CD4-positive, alpha-beta T cell treated with Interleukin-4 for 1 hour (primary cell): Measurements from ENCODE around the gene LIX1L.

Experiments used
- DNase-seq, 2 donors: peaks; one replicate each; pipeline ENCODE4 v3.0.0-alpha.2; 2020 to 2022

The LIX1L gene

DNA sequence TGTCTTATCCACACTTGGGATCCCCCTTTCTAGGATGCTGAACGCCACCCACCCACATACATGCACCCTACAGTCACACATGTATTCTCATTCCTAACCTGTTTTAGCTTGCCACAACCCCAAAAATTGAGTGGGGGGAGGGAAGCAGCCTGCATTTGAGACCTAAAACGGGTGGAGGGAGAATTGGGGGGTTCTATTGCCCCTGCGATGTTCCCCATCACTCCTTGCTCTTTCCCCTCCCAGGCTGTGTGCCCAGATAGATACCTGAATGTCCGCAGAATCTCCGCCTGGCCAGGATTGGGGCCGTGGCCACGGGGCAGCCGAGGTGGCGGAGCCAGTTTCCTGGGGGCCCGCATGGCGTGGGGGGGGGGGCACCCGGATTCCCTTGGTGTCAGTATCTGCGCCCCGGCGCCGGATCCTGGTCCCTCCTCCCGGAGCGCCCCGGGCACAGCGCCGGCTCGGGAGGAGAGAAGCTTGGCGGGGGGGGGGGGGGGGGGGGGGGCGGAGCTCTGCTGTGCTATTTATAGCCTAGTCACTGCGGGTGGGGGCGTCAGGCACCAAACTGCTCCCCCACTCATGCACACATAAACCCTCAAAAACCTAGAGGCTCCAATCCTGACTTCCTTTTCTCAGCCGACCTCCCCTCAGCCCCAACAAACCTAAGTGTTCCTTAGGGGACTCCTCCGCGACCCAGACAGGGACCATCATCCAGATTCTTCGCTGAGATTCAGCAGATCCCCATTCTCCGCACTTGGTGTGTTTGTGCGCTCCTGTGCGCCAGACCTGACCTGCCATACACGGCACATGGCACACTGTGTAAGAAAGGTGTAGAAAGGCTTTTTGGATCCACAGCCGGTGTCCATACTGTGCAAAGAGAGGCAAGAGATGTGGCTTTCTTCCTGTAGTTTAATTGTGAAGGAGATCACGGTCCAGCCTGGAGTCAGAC, 4.6 kb upstream of the LIX1L start:
- DNase-seq: peak in 1 of 2 donors; percentile 54

DNA sequence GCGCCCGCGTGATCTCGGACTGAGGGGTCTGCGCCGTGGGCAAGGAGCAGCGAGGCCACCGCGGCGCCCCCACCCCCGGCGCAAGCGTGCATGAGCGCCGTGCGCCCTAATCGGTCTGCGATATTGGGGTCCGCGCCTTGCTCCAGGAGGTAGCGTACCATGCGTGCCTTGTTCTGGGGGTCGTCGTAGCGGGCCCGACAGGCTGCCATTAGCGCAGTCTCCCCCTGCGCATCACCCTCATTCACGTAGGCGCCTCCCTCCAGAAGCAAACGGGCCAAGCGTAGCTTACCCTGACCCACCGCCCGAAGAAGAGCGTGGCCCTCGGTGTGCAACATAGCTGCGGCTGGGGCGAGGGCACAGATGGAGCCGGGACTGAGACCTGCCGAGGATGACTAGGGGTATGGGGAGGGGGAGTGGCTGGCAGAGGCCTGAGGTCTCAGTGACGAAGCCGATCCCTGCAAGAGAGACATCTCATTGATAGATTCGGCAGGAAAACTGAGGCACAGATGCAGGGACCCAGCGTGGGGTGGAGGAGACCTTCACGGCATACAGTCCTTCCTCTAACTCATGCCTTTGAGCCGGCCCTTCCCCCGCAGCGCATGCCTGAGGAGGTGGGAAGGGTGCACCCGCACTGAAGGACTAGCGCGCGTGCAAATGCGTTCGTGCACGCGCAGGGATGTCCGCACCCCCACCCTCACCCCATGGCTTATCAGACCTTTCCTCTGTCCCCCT, 3.8 kb upstream of the LIX1L start:
- DNase-seq: peak; percentile 36

DNA sequence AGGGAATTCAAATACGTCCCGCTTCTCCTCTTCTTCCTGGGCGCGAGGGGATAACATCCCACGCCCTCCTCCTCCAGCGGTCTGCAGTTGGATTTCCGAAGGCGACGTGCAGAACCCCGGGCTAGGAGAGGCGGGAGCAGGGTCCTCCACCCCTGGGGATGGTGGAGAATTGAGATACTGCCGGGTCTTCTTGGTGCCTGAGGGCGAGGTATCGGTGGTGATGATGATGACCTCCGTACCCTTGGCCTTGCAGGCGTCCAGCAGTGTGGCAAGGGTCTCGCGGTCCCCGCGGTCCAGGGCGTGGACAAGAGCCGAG, 3.2 kb upstream of the LIX1L start:
- no peak for DNase-seq

DNA sequence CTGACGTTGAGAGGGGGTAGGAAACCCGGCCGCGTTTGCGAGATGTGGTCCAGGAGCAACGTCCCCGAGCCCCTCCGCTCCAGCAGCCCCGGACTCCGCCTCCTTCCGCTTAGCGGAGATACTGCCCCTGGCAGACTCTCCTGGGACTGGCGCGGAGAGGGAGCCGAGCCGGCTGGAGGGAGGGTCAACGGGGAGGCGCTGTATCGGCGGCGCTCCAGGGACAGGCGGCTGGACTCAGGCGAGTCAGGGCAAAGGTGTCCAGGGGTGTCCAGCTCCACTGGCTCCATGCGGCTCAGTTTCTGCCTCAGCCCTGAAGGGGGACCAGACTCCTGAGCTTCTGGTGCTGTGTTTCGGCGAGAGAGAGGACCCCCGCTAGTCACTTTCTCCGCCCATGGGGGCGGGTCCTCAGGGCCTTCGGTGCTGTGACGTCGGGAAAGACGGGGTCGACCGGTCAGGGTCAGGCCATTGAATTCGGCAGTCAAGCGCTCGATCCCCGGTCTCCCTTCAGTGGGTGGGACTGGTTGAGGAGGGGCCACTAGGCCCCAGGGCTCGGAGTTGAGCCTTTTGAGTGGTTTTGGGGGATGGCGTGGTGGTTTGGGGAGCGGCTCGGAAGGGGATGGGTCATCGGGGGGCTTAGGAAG, 2.8 kb upstream of the LIX1L start:
- DNase-seq: peak; percentile 43 to 51

DNA sequence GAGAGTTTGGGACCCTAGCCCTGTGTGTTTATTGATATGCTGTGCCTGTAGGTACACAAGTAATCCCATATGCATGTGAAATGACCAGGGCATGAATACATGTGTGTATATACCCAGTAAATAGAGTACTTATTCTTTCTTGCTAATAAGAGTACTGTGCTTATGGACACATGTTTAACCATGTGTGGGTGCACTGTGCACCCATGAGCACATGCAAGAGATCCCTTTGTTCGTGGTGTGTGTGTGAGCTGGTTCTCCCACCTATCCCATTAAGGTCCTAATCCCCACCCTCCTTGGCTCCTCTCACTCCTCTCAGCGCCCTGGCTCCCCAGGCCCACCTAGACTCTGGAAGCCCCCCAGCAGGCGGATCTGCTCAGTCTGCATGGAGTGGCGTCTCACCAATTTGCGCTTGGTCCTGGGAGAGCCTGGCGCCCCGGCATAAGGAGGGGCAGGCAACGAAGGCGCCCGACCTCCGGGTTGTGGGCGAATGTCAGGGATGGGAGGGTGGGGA, 2.2 kb upstream of the LIX1L start:
- DNase-seq: no peak

DNA sequence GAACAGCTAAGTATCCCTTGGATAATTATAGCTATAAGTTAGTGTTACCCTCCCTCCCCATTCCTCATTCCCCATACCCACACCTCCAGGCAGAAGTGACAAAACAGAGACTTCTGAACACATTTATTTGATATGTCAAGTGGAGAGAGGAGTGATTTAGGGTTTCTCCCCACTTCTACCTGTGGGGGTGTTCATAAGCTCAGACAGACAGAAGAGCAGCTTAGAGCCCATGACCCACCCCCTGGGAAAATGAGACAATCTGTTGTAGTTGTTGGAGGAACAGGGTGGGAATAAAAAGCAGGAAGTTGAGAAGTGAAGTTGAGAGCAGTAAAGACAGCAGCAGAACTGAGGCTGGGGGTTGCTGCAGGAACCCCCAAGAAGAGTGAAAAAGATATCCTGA, 1.5 kb upstream of the LIX1L start:
- no peak for DNase-seq

DNA sequence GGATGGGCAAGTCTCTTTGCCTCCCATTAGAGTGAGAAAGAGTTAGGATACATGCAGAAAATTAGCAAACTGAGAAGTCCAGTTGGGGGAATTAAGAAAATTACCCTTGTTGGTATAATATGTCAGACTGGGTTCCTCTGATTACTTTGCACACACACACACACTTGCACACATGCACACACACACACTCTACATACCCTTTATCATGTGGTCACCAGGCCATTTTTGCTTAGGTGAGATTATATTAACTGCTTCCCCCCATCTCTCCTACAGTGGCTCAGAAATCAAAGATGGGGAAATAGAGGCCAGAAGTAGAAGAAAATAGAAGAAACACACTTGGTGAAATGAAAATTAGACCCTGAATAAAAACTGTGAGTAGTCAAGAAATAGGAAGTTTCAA, 917 bp upstream of the LIX1L start:
- DNase-seq: no peak

DNA sequence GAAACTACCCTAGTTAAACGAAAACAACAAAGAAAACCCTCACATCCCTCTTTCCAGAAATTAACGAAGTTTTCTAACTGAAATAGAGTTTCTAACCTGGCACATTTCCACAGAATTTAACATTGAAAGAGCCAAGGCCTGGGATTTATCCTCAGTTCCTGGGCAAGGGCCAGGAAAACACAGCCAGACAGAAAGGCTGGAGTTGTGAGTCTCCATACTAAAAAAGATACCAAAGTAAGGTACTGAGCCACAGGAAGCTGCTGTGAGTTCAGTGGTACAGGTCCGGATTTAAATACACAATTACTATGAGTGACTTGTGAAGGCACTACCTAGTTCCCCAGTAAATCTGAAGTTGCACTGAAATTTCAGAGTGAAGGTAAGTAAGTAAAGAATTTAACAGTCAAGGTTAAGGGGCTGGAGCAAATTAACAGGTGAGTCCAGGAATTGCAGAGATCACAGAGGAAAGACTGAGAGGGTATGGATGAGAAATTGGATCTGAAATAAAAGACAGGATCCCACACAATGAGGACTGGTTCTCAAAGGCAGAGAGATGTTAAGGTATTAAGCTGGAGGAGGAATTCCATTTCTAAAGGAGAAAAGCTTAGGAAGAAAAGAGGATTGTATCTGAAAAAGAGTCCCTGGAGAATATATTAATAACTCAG, 905 bp downstream of the LIX1L start:
- DNase-seq: peak in 1 of 2 donors; percentile 41

DNA sequence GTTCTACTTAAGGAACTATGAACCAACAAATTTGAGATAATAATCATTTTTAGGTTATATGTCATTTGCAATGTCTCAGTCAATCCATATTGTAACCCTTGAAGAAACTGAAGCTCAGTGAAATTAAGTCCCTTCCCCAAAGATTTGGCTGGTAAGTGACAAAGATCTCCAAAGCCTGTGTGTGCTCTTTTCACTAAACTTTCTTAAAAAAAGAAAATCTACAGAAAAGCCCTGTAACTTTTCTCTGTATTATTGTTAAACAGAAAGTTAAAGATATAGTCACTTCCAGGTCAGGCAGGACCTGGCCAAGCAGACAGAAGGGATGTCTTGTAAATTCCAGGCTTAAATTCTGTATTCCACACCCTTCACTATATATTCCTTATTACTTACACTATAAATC, 1.5 kb downstream of the LIX1L start:
- no peak for DNase-seq

DNA sequence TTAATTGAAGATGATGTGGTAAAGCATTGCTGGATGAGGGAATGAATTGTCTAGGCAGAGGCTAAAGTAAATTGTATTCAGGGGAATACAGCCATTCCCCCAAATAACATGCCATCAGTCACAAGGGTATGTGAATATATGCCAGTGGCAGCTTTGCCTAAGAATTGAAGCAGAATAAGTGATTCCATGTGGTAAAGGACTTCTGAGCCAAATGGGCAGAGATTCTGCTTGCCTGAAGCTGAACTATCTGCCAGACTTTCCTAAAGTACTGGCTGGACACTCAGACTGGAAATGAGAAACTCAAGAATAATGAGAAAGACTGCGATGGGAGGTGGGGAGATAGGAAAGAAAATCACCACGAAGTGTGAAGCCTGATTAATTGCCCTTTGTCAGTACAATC, 2.4 kb downstream of the LIX1L start:
- DNase-seq: no peak

DNA sequence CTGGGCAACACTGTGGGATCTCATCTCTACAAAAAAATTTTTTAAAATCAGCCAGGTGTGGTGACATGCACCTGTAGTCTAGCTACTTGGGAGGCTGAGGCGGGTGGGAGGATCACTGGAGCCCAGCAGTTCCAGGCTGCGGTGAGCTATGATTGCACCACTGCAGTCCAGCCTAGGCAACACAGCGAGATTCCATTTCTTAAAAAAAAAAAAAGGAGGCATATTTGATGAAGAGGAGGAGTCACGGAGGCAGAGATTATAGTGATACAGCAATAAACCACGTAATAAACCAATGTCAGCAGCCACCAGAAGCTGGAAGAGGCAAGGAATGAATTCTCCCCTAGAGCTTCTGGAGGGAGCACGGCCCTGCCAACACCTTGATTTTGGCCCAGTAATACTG, 4.0 kb downstream of the LIX1L start:
- DNase-seq: no peak

DNA sequence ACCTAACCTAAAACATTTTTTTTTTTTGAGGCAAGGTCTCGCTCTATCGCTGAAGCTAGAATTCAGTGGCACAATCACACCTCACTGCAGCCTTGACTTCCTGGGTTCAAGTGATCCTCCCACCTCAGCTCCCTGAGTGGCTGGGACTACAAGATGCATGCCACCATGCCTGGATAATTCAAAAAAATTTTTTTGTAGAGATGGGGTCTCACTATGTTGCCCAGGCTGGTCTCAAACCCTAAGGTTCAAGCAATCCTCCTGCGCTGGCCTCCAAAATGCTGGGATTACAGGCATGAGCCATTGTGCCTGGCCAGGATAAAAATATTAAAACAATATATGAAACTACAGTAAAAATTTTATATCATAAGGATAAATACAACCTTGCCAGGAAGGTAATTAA, 4.9 kb downstream of the LIX1L start:
- no peak for DNase-seq

DNA sequence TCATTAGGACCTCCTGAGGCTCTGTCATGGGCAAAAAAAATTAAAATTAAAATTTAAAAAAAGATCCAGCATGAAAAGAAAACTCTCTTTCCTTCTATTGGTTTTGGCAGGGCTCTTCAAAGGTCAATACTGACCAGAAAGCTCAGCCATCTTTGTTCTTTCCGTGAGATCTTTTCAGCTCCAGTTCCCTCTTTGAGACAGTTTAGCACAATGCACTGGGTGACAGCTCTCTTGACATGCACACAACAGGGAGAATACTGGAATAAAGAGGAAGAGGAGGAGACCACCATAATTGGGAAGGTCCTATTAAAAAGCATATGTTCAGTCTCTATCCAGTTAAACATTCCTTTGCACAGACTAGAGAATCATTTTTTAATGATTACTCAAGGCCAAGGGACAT, 6.3 kb downstream of the LIX1L start:
- DNase-seq: no peak

DNA sequence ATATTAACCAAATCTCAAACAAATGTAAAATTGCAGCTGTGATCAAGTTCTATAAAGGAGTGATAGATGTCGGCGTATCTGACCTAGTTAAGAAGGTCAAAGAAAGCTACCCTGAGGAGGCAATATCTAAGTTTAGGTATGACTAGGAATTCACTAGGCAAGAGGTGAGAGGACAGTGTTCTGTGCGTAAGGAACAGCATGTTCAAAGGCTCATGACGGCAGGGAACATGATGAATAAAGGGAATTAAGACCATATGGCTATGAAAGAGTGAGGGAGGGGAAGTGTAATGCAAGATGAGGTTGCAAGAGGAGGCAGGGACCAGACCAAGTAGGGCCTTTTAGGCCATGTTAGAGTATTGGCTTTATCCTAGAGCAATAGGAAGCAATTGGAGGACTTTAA, 8.6 kb downstream of the LIX1L start:
- no peak for DNase-seq

DNA sequence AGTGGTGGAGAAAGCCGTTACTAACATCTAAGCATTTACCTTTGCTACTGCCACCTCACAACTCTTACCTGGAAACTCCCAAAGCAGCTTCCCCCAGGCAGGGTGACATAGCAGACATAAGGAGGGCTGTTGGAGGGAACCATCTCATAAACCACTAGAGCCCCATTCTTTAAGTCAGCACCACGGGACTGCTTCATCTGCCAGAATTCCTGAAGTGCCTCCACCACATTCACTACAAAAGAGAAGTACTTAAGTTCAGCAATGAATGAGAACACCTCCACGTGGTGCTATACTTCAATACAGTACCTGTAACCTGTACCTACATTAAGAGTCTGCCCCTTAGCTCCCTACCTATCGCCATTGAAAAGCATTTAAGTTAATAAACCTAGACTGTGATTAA, 10.3 kb downstream of the LIX1L start:
- no peak for DNase-seq

DNA sequence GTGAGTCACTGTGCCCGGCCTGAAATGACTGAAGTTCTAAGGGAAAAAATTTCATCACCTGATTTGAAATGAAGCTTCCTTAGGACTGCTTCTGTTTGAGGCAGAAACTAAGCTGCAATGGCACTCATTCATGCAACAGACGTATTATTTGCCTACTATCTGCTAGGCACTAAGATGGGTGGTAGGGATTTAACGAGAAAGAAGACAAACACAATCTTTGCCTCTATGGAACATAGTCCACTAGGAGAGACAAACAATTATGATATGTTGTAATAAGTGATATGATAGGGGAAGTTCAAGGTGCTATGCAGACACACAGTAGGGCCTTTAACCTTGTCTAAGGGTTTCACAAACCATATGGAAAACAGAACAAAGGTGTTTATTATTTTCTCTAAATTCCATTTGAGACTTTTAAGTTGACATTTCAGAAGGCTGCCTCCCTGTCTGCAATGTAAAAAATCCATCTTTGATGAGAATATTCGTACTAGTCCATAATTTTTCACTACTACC, 11.3 kb downstream of the LIX1L start:
- DNase-seq: no peak

DNA sequence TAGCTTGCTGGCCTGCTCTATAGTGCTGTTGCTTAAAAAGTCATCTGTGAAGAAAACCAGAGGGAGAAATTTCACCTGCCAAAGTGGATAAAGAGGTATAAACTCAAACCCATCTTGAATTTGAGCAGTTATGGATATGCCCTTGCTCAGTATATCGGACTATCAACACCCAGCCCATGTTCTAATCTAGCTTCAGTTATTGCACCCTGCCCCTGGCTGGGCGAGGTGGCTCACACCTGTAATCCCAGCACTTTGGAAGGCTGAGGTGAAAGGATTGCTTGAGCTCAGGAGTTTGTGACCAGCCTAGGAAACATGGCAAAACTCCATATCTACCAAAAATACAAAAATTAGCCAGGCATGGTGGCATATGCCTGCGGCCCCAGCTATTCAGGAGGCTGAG, 13.3 kb downstream of the LIX1L start:
- no peak for DNase-seq

DNA sequence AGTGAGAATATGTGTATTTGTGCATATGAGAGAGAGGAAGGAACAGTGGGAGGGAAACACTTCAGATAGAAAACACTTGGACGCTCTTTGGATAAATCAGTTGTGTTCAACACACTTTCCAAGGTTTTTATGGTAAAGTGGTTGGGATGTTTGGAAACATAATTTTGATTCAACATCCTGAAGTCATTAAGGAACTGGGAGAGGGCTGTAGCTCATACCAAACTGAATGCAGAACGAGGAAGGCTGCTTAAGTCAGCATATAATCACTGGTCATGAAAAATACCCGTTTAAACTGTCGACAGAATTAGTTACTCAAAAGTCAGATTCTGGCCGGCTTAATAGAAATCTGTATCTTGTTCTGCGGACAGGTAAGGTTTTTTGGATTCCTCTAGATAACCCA, 14.9 kb downstream of the LIX1L start:
- DNase-seq: no peak

DNA sequence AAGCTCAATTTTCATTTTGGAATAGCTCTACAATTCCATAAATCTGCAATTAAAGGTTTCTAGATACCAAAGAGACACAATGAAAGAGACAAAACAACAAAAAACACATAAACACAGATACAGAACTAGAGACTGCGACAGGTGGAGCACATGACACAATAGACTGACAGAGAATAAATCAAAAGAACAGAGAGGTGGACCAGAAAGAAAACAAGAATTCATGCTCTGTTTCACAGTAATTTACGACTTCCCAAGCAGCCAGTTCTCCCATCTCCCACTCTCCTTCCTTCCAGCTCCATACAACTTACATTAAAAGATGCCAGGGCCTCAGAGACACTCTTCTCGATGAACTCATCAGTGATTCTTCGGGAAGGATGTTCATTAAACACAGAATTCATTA, 15.4 kb downstream of the LIX1L start:
- no peak for DNase-seq

DNA sequence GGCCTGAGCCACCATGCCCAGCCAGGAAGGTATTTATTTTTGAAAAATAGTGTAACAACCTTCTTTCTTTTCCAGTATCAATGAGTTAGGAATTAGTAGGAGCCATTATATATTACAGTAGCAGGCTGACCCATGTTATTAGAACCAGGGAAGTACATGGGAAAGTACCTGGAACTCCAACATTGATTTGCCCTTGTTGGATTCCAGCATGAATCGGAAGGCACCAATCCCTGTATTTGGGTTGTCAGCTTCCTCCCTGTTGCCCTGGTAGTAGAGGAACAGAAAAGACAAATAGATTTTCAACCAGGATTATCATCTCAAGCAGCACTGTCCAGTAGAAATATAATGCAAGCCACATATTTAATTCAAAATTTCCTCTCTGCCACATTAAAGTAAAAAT, 20.4 kb downstream of the LIX1L start:
- no peak for DNase-seq

DNA sequence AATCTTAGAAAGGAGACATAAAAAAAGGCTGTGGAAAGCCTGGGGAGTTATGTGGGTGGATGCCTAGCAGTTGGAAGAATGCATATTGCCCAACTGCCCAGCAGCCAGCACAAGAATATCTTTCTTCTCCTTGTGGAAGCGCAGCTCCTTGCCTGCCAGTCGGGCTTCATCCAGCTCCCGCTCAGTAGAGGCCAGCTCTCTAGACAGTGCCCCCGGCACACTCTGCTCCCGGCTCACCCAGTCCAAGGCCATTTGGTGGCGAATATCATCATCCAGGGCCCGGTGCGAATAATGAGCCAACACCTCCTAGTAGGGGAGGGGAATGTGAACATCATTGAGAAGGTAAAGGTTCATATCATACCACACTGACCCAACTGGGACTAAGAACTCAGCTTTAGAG, 21.6 kb downstream of the LIX1L start:
- DNase-seq: no peak

DNA sequence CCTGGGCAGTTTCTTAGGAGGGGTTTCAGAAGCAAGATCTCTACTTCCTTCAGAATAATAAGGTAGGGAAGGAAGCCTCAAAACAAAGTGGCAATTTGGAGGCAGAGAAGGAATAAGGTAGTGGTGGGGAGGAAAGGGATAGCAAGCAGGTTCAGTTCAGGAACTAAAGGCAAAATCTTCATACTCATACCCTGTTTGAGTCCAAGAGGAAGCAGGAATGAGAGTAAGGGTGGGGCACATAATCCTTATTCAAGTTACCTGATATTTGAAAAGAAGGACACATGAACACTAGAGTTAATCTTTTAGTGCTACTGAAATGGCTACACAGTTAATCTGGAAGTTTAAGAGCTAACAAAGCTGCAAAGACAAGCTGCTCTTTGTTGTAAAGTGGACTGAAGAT, 22.1 kb downstream of the LIX1L start:
- no peak for DNase-seq

DNA sequence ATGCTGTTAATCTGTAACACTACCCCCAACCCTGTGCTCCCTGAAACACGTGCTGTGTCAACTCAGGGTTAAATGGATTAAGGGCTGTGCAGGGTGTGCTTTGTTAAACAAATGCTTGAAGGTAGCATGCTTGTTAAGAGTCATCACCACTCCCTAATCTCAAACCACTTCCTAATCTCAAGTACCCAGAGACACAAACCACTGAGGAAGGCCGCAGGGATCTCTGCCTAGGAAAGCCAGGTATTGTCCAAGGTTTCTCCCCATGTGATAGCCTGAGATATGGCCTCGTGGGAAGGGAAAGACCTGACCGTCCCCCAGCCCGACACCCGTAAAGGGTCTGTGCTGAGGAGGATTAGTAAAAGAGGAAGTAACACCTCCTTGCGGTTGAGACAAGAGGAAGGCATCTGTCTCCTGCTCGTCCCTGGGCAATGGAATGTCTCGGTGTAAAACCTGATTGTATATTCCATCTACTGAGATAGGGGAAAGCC, 25.3 kb downstream of the LIX1L start:
- DNase-seq: peak; percentile 47 to 59
